ENCODE data around the gene ABHD8.
A peak's percentile ranks its signal among the peaks of the same experiment; 100 is the strongest.

The ABHD8 gene

GRCh38 chr19:17338433-17339078 lies 35.3 kb upstream of the ABHD8 start:
- no peak for DNase-seq (ENCODE audit: low spot score)
- no peak for TF ChIP-seq CTCF (IDR thresholded peaks at IDR 0.05; ENCODE audit: borderline replicate concordance, control extremely low read depth, extremely low read depth, insufficient read depth, missing control alignments)
- in situ Hi-C loops (cut with MboI; ENCODE audit: low sequenced_read_pairs, unreplicated experiment) = no loop called here

- peak; percentile 70 for DNase-seq (ENCODE audit: low spot score)
- in situ Hi-C loops (cut with MboI; ENCODE audit: low sequenced_read_pairs, unreplicated experiment) = no loop called here
- TF ChIP-seq CTCF (IDR thresholded peaks at IDR 0.05; ENCODE audit: borderline replicate concordance, control extremely low read depth, extremely low read depth, insufficient read depth, missing control alignments) = no peak
Measured at GRCh38 chr19:17337675-17338432, 34.6 kb upstream of the ABHD8 start.

DNA sequence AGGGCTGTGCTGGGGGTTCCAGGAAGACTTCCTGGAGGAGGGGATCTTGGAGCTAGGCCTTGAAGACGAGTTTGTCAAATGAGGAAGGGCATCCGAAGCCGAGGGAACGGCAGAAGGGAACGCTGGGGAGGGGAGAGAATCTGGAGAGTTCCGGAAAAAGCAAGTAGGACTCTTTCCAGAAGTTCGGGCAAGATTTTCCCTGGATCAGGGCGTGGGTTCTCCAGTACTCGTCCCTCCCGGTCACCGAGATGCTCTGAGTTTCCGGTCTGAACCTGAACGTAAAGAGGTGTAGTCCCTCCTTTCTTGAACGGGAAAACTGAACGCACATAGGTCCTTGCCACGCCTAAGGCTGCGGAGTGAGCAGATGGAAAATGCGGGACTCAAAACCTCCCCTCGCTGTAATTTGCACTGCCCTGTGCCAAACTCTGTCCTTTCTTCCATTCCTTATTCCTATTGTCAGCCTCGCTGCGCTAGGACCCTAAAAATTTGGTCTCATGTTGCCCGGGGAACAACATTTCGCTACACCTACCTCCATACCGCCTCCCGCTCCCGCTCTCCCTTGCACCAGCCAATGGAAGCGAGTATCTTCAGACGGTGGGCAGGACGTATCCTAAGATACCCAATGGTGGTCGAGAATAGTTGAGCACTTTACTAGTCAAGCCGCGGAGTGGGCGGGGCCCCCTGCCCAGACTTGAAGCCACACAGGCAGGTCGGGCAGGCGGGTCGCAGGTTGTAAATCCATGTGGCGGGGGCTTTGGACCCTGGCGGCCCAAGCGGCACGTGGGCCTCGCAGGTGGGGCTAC lies 33.8 kb upstream of the ABHD8 start, which contains the start of gene GTPBP3:
Gene GTPBP3, plus strand, starts transcription at position 682 of the 803 bp plus-strand sequence. Its CDS starts 59 bp downstream, at position 741.
- peak; percentile 97 for DNase-seq (ENCODE audit: low spot score)
- no peak for TF ChIP-seq CTCF (IDR thresholded peaks at IDR 0.05; ENCODE audit: borderline replicate concordance, control extremely low read depth, extremely low read depth, insufficient read depth, missing control alignments)
- in situ Hi-C loops (cut with MboI; ENCODE audit: low sequenced_read_pairs, unreplicated experiment) = no loop called here

DNA sequence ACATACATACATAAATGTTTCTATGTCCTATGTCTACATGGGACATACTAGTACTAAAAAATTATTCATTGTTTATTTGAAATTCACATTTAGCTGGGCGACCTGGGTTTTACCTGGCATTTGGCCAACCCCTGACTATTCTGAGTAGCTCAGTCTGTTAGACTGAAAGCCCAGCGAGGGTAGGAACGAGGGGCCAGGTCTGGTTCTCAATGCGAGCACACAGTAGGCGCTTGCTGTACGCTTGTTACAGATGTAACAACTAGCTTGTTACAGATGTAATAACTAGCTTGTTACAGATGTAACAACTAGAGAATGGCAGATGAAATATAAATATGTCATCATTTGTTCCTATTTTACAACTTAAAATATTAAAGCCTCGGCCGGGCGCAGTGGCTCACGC lies 32.4 kb upstream of the ABHD8 start:
- TF ChIP-seq CTCF (IDR thresholded peaks at IDR 0.05; ENCODE audit: borderline replicate concordance, control extremely low read depth, extremely low read depth, insufficient read depth, missing control alignments) = no peak
- in situ Hi-C loops (cut with MboI; ENCODE audit: low sequenced_read_pairs, unreplicated experiment) = no loop called here
- DNase-seq (ENCODE audit: low spot score) = no peak

- in situ Hi-C loops (cut with MboI; ENCODE audit: low sequenced_read_pairs, unreplicated experiment) = no loop called here
- peak; percentile 91 for DNase-seq (ENCODE audit: low spot score)
- no peak for TF ChIP-seq CTCF (IDR thresholded peaks at IDR 0.05; ENCODE audit: borderline replicate concordance, control extremely low read depth, extremely low read depth, insufficient read depth, missing control alignments)
Measured at GRCh38 chr19:17334414-17335409, 31.5 kb upstream of the ABHD8 start, which contains the start of gene ANO8. TSS of gene ANO8 (minus strand) at chr19:17334855. CDS start at chr19:17334670, 185 bp downstream.
